HG03280 (cell line): ENCODE measurements around the gene PADI6.

Experiments
- ATAC-seq: cut with Tn5 transposase; IDR thresholded peaks from one replicate; pipeline ENCODE4 v1.9.1; 2021; ENCODE audit warnings: mild to moderate bottlenecking, moderate library complexity; ENCODE audit not compliant: unreplicated experiment

The PADI6 gene

GRCh38 chr1:17433261-17433660 lies 61.3 kb downstream of the PADI6 start:
- no peak for ATAC-seq

DNA sequence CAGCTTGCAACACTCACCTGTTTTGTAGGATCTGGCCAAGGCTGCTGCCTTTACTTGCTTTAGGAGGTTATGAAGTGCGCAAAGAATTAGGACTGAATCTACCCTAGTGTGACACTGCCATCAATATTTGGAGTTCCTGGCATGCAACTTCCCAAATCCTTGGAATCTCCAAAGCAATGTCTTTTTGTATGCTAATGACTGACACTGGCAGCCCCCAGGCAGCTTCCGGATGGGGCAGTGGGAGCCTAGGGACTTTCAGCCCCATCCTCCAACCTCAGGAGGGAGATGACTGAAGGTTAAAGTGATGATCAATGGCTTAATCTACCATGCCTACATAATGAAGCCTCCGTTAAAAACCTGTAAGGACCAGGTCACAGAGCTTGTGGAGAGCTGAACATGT lies 62.0 kb downstream of the PADI6 start:
- ATAC-seq, result no peak

DNA sequence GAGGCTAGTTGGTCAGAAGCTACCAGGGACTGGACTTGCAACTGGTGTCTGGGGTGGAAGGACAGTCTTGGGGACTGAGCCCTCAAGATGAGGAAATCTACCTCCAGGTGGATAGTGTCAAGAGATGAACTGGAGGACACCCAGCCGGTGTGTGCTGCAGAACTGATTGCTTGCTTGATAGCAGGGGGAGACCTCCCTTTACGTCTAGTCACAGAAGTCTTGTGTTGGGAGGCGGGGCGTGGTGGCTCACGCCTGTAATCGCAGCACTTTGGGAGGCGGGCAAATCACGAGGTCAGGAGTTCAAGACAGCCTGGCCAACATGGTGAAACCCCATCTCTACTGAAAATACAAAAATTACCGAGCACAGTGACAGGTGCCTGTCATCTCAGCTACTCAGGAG lies 62.6 kb downstream of the PADI6 start:
- no peak for ATAC-seq

DNA sequence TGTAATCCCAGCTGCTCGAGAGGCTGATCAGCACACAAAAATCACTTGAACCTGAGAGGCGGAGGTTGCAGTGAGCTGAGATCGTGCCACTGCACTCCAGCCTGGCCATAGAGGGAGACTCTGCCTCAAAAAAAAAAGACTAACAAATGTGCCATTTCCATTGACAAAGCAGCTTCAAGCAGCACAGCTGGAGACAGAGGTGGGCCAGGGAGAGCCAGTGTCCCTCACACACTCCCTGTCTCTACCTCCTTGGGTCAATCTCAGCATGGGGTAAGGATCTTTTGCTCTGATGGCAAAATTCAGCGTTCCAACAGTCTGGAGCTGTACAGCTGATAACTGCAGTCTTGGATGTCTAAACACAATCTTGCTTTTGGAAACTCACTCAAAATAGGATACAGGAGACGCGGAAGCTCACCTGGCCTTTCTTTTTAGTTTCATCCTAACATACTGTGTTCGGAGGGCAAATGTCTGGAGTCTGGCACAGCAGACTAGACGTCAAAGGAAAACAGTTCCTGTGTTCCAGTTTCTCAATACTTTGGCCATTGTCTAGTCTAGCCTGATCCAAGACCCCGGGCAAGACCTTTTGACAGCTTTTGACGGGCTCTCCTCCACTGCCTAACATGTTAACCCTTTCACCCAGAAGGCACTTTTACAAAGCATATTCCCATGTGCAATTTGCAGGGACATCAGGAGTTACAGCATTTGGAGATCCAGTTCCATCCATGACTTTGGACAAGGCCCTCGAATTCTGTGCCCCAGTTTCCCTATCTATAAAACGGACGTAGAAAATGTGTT lies 64.6 kb downstream of the PADI6 start:
- ATAC-seq, result no peak

GRCh38 chr1:17437260-17437579 lies 65.2 kb downstream of the PADI6 start:
- no peak for ATAC-seq

- ATAC-seq, result peak; percentile 37
Measured at GRCh38 chr1:17437580-17438317, 65.8 kb downstream of the PADI6 start.

GRCh38 chr1:17438318-17439249 lies 66.6 kb downstream of the PADI6 start:
- ATAC-seq, result peak; percentile 32

- ATAC-seq, result peak; percentile 48
Measured at GRCh38 chr1:17439250-17440073, 67.5 kb downstream of the PADI6 start, which contains the start of gene RCC2. TSS of gene RCC2 (minus strand) at chr1:17439677. CDS start at chr1:17438514, 1,163 bp downstream.

- ATAC-seq, result no peak
Measured at GRCh38 chr1:17440074-17440826, 68.3 kb downstream of the PADI6 start.

DNA sequence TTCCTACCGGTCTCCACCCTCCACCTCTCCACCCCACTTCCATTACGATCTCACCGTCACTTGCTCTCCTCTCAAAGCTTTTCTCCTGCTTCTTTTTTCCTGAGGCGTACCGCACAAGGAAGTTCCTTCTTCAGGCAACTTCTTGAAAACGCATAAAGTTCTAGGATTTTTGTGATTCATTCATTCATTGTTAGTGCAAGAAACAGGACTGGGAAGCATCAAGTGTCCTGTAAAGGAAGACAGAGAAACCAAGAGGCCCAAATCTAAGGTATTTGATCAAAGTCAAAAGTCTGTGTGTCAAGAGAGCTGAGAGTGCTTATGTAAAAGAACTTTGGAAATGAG lies 68.8 kb downstream of the PADI6 start:
- ATAC-seq, result no peak

- ATAC-seq, result no peak
Measured at GRCh38 chr1:17441265-17441992, 69.4 kb downstream of the PADI6 start.

- ATAC-seq, result no peak
Measured at GRCh38 chr1:17441993-17442357, 70.0 kb downstream of the PADI6 start.

DNA sequence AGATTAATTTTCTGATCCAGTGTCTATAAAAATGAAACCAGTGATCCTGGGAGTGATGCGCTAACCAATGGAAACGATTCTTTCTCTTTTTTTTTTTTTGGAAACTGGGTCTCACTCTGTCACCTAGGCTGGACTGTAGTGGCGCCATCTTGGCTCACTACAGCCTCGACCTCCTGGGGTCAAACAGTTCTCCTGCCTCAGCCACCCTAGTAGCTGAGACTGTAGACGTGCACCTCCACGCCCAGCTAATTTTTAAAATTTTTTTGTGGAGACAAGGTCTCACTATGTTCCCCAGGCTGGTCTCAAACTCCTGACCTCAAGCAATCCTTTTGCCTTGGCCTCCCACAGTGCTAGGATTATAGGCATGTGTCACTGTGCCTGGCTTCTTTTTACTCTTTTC lies 70.8 kb downstream of the PADI6 start:
- ATAC-seq, result no peak

GRCh38 chr1:17447501-17447992 lies 75.6 kb downstream of the PADI6 start:
- ATAC-seq, result no peak
